Fibroblast of peridontal ligament (primary cell): ENCODE results near the gene SOCS7.

Experiments used
- DNase-seq: peaks from one replicate; pipeline ENCODE4 v3.0.0-alpha.2; 2010; ENCODE audit errors: extremely low read depth

SOCS7 gene

GRCh38 chr17:38440614-38441397, 89.2 kb downstream of the SOCS7 start:
- no peak for DNase-seq

DNA sequence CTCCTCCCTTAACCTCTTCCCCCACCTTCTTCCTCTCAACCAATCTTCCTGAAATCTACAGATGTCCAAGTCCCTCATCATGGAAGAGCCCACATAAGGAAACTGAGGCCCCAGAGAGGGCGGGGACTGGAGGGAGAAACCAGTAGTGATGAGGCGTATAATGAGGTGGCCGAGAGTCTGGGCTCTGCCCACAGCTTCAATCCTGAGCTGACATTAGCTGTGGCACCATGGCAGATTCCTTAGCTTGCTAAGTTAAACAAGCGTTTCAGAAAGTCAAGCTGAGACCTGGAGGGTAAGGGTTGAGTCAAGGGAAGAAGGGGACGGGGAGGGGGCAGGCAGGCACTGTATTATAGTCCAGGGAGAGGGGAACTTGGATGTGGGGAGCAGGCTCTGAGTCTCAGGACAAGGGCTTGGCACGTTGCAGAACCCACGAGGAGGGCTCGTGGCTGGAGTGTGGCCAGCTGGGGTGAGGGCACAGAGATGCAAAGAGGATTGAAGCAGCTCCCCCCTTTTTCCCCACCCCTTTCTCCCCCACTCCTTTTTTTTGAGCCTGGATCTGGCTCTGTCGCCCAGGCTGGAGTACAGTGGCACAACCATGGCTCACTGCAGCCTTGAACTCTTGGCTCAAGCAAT, 89.9 kb downstream of the SOCS7 start:
- no peak for DNase-seq

GRCh38 chr17:38442548-38442947, 90.9 kb downstream of the SOCS7 start:
- DNase-seq = peak; percentile 41

DNA sequence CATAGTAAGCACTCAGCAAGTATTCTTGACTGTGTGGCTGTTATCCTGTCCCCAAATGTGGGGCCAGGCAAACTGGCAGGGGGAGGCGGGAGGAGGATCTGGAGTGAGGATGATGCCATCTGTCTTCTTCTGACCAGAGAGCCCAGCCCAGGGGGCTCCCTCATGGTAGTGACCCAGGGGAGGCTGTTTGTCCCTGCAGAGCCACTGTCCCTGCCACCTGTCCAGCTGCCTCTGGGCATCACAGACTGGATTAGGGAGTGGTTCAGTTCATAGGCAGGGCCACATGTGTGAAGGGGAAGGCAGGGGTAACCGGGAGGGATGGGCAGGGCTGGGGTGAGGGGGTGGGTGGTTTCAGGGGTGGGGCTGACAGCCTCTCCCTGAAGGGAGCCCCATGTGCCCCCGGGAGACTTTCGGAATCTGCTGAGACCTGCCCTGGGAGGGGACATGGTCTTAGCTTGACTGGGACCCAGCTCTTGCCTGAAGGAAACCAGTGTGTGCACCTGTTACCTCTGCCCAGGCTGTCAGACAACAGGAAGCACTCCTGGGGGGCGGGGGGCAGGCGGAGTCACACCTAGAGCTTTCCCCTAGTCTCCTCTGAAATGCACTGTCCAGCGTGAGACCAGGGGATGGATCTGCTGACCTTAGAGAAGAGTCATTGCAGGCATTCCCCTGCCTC, 91.8 kb downstream of the SOCS7 start:
- DNase-seq = no peak

DNA sequence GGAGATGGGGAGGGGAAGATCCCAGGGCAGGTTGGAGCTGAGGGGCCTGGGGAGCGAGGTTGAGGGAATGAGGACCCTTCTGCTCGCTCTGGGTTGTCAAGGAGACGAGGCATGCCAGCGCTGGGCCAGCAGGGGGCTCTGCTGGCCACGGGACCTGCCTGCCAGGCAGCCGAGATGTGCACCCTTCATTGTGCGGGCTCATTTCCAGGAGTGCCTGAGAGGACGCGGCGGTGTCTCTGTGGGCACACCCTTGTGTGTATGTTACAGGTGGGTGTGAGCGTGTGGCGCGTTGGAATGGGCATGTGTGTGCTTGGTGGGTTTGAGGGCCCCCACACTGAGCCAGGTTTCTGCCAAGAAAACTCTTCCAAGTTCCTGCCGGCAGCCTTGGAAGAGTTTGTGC, 92.5 kb downstream of the SOCS7 start:
- peak; percentile 51 for DNase-seq

- DNase-seq = peak; percentile 52
Observed at GRCh38 chr17:38447502-38448085, 96.0 kb downstream of the SOCS7 start.

DNA sequence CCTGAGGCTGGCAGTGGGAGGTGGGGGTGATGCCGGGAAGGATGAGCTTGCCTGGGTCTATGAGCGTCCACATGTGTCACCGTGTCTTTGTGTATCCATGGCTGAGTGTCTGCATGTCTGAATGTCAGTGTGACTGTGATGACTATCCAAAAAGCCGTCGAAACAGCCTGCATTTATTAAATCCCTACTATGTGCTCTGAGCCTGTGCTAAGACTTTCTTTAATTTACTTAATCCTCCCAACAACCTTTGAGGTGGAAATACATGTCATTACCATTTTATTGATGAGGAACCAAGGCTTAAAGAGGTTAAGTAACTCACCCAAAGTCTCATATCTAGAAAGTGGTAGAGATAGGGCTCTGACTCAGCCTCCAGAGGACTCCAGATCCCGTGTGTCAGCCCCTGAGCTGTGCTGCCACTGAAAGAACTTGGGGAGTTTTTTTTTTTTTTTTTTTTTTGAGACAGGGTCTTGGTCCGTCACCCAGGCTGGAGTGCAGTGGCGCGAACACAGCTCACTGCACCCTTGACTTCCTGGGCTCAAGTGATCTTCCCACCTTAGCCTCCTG, 96.6 kb downstream of the SOCS7 start:
- no peak for DNase-seq

GRCh38 chr17:38449364-38449763, 97.7 kb downstream of the SOCS7 start:
- no peak for DNase-seq

GRCh38 chr17:38450557-38451029, 98.9 kb downstream of the SOCS7 start:
- DNase-seq = no peak

DNA sequence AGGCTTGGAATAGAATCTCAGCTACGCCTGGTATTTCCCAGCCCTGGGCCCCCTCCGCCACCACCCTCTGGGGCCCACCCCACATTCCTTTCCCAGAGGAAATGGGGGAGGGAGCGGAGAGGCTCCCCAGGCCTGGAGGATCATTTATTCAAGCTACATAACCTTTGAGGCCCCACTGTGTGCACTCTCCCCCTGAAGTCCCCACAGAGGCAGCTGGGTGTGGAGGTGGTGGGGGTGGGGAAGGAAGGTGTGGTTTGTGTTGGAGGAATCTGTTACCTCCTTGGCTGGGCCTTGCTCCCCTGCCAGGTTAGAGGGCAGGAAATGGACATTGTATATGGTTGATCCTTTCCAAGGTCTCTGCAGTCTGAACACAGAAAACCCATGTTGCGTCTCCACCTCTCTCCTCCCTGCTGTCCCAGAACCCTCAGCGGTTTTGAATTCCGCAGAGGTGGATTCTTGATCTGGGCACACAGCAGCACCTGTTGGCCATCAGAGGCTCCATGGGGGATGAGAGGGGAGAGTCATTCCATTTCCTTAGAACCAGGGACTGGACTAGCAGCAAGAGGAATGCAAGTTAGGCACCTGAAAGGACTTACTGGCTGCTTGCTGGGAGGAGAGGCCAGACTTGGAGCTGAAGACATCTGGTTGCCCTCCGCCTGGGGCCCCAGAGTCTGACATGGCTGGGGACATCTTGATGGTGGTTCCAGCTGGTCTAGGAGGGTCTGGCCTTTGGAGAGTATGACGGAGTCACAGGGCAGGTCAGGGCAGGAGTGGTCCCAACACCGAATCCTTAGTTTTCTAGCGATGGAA, 99.6 kb downstream of the SOCS7 start:
- DNase-seq = peak; percentile 42

DNA sequence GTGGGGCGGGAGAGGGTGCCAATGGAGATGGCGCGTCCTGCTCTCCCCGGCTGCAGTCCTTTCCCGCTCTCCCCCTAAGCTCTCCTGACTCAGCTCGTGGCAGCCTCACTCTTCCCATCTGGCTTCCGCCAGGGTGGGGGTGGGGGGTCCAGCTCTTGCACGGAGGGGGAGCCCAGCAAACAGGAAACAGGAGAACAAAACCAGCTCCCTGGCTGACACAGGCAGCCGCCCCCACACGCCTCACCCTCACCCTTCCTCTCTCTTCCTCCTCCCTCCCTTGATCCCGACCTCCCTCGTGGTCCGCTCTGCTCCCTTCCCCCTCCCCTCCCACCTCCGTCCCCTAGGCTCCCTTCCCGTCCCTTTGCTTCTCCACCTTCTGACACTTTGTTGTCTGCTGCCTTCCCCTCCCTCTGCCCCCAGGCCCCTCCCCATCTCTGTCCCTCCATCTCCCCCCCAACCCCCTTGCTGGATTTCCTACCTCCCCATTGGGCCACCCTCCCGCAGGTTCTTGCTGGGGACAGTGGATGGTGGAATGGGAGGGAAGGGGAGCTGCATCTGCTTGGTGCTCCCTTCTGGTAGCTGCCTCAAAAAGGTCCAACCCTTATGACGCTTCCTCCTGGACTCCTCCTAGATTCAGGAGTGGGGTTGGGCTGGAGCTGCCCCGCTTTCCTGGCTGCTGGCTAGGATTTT, 100.3 kb downstream of the SOCS7 start:
- DNase-seq = peak; percentile 62

- no peak for DNase-seq
Observed at GRCh38 chr17:38452719-38453118, 101.1 kb downstream of the SOCS7 start.

- peak; percentile 64 for DNase-seq
Observed at GRCh38 chr17:38453951-38454421, 102.3 kb downstream of the SOCS7 start.

DNA sequence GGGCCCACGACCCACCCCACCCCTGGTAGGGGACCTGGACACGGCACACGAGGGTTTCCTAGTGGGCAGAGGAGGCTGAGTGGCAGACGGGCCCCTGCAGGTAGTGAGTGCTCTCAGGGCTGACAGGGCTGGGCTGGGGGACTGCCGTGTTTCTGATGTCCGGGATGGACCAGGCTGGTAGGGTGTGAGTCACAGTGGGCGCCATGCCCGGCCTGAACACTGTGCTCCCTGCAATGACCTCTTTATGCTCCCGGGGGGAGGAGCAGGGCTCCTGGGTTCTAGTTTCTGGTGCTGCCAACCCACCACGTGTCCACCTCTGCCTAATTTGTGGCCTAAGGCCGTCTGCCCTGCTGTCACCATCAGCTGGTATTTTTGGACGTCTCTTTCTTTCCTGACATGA, 102.9 kb downstream of the SOCS7 start:
- peak; percentile 81 for DNase-seq
